Measurements from ENCODE around the gene KRTAP4-6. TPM values are rescaled to one million over a fixed set of nuclear protein-coding genes. Genes with fewer than 3 reads are reported as not detected.
A peak's percentile ranks its signal among the peaks of the same experiment; 100 is the strongest.
"Not testable (repeated sequence)": the region's sequence is repeated elsewhere in the genome, so short reads cannot be mapped to it uniquely, and the experiment has no call there.

Gene KRTAP4-6
- total and polyA plus RNA-seq, 8 donors: not detected

DNA sequence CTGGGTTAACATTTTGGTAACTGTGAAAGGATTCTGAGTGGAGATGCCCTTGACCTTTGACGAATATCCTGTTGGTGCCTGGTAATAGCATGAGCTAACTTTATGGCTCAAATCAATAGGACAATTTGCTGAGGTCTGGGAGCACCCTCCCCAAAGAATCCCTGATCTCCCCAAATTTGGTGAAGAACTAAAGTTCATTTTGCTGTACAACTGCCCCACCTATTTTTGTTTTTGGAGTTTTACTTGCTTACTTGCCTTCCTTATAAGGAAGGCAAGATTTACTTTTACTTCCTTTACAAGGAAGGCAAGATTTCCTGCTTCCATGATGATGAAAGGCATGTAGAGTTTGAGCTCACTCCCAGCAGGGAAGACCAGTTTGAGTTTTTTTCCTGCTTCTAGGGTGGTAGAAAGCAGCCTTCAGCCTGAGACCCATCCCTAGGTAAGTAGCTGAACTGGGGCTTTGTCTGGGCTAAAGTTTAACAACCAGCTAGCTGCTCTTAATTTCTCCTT is 32.3 kb downstream of the KRTAP4-6 start:
- Histone ChIP-seq H3K27me3 (no peaks in the 10 kb centered on the region), H3K27ac (no peak overlapping the region), H3K36me3 (no peaks in the 10 kb centered on the region), H3K4me1 (no peaks in the 10 kb centered on the region), H3K9me3 (no peaks in the 10 kb centered on the region), H3K4me3 (no peak overlapping the region)
- intact Hi-C loops (cut with DNase I): no loop called here
- TF ChIP-seq CTCF (IDR thresholded peaks at IDR 0.05): no peak
- DNase-seq: no peak
- no peak for ATAC-seq

DNA sequence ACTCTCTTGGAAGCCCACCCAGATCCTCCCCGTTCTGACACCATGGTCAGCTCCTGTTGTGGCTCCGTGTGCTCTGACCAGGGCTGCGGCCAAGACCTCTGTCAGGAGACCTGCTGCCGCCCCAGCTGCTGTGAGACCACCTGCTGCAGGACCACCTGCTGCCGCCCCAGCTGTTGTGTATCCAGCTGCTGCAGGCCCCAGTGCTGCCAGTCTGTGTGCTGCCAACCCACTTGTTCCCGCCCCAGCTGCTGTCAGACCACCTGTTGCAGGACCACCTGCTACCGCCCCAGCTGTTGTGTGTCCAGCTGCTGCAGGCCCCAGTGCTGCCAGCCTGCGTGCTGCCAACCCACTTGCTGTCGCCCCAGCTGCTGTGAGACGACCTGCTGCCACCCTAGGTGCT is 35.0 kb downstream of the KRTAP4-6 start, which contains the start of gene KRTAP4-9:
TSS of gene KRTAP4-9 (plus strand) at position 43 of the 400 bp plus-strand sequence. CDS start at position 43, 0 bp downstream.
- H3K9me3 ChIP-seq; H3K27ac ChIP-seq; intact Hi-C loops (cut with DNase I); DNase-seq; H3K4me3 ChIP-seq; H3K27me3 ChIP-seq; H3K36me3 ChIP-seq; H3K4me1 ChIP-seq; ATAC-seq: not testable (repeated sequence)

DNA sequence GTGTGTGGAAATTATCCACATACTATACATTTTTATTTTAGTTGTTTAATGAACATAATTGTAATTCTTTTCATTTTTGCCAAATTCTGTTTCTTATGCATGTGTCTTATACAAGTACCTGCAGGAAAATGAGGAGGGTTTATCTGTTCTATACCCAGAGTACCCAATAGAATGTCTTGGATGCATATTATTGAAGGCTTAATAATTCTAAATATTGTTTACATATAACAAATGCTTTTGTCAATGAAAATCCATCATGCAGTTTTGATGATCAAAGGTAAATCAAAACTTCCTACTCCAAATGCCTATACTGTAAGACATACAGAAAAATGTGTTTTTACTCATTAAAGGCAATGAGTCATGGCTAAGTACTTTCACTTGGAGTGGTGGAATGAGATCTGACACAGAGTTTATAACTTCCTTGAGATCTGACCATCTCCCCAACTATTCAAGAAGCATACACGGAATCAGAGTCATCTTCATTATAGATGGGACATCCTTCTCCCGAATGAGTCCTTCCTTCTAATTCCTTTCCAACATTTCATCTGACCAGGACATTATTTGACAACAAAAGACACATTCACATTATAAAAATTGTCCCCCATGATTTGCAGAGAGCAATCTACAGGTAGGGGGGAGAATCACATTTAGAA is 35.8 kb downstream of the KRTAP4-6 start:
- H3K9me3 ChIP-seq; H3K27ac ChIP-seq; H3K36me3 ChIP-seq; H3K27me3 ChIP-seq; DNase-seq; H3K4me1 ChIP-seq; intact Hi-C loops (cut with DNase I); H3K4me3 ChIP-seq: not testable (repeated sequence)
- peak; percentile 71 for ATAC-seq

- no peak for TF ChIP-seq CTCF (IDR thresholded peaks at IDR 0.05)
- Histone ChIP-seq H3K4me1 (no peaks in the 10 kb centered on the region), H3K27me3 (no peaks in the 10 kb centered on the region), H3K27ac (no peak overlapping the region), H3K4me3 (no peak overlapping the region), H3K9me3 (no peaks in the 10 kb centered on the region), H3K36me3 (no peaks in the 10 kb centered on the region)
- ATAC-seq (no peak), DNase-seq (no peak)
- intact Hi-C loops (cut with DNase I): no loop called here
Measured at GRCh38 chr17:41103896-41104295, 36.4 kb downstream of the KRTAP4-6 start.

GRCh38 chr17:41101586-41102259 is 38.6 kb downstream of the KRTAP4-6 start, which contains the start of gene KRTAP4-16:
Gene KRTAP4-16 (minus strand): TSS chr17:41102209. CDS start chr17:41102209, 0 bp downstream.
- TF ChIP-seq CTCF (IDR thresholded peaks at IDR 0.05): no peak
- intact Hi-C loops (cut with DNase I): no loop called here
- Histone ChIP-seq H3K36me3 (no peaks in the 10 kb centered on the region), H3K9me3 (no peaks in the 10 kb centered on the region), H3K4me1 (no peaks in the 10 kb centered on the region), H3K4me3 (no peak within 1 kb of the TSS), H3K27ac (no peak within 1 kb of the TSS), H3K27me3 (peaks cover 0 to 9% of the 10 kb centered on the region in 2 donors)
- ATAC-seq (no peak), DNase-seq (no peak)

GRCh38 chr17:41099682-41100480 is 40.5 kb downstream of the KRTAP4-6 start:
- DNase-seq; H3K27me3 ChIP-seq; H3K4me1 ChIP-seq; H3K36me3 ChIP-seq; intact Hi-C loops (cut with DNase I); H3K9me3 ChIP-seq; H3K27ac ChIP-seq; ATAC-seq; H3K4me3 ChIP-seq: not testable (repeated sequence)

All from left lung (tissue), 10 donors.